GM18873 (cell line): Measurements from ENCODE around the gene HAO1.
"Not testable (repeated sequence)": the region's sequence is repeated elsewhere in the genome, so short reads cannot be mapped to it uniquely, and the experiment has no call there.

Experiments used
- ATAC-seq: cut with Tn5 transposase; IDR thresholded peaks from one replicate; pipeline ENCODE4 v1.9.1; 2021; ENCODE audit warnings: mild to moderate bottlenecking, moderate library complexity, moderate number of reproducible peaks; ENCODE audit not compliant: unreplicated experiment, low FRiP score

Gene HAO1

GRCh38 chr20:7858734-7859250, 81.5 kb downstream of the HAO1 start:
- ATAC-seq = no peak

GRCh38 chr20:7856756-7857155, 83.5 kb downstream of the HAO1 start:
- ATAC-seq = no peak

- ATAC-seq = no peak
Measured at GRCh38 chr20:7855545-7855944, 84.7 kb downstream of the HAO1 start.

- ATAC-seq = no peak
Measured at GRCh38 chr20:7853493-7853892, 86.8 kb downstream of the HAO1 start.

- ATAC-seq = no peak
Measured at GRCh38 chr20:7850775-7851490, 89.3 kb downstream of the HAO1 start.

- ATAC-seq = no peak
Measured at GRCh38 chr20:7849675-7850074, 90.6 kb downstream of the HAO1 start.

- ATAC-seq = no peak
Measured at GRCh38 chr20:7848351-7848750, 91.9 kb downstream of the HAO1 start.

- ATAC-seq = no peak
Measured at GRCh38 chr20:7843613-7844012, 96.6 kb downstream of the HAO1 start.

- no peak for ATAC-seq
Measured at GRCh38 chr20:7841971-7842310, 98.3 kb downstream of the HAO1 start.

- no peak for ATAC-seq
Measured at GRCh38 chr20:7841291-7841970, 98.8 kb downstream of the HAO1 start.

GRCh38 chr20:7836076-7836475, 104.2 kb downstream of the HAO1 start:
- ATAC-seq = no peak

- not testable (repeated sequence) for ATAC-seq
Measured at GRCh38 chr20:7834441-7834840, 105.8 kb downstream of the HAO1 start.
